ENCODE data around the gene AURKB.

DNA sequence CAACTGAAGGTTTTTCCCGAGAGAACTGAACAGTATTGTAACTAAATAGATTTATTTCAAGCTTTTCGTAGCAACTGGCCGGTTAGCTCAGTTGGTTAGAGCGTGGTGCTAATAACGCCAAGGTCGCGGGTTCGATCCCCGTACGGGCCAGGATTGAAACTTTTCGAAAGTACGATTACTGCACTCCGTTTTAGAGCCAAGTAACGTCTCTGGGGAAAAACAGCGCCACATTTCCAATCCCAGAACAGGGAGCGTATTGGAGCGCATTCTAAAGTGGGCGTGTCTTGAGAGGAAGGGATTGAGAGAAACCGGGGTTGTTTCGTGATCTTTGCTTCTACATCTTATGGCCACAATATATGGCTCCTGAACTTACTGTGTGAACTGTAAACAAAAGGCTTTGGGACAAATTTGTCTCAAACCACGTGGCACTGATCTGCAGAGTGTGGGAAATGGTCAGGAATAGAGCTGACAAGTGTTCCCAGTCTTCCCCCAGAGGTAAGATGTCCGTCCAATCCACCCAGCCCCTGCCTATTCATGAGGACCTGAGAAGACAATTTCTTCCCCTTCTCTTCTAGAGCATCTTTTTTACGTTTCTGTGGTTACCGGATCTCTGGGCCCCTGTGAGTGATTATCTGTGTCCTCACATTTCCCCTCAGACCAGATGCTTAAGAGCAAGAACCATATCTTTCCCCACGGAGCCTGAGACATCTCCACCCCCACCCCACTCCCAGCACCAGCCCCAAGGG is 22.7 kb downstream of the AURKB start:
- TF ChIP-seq, protein P1, sequence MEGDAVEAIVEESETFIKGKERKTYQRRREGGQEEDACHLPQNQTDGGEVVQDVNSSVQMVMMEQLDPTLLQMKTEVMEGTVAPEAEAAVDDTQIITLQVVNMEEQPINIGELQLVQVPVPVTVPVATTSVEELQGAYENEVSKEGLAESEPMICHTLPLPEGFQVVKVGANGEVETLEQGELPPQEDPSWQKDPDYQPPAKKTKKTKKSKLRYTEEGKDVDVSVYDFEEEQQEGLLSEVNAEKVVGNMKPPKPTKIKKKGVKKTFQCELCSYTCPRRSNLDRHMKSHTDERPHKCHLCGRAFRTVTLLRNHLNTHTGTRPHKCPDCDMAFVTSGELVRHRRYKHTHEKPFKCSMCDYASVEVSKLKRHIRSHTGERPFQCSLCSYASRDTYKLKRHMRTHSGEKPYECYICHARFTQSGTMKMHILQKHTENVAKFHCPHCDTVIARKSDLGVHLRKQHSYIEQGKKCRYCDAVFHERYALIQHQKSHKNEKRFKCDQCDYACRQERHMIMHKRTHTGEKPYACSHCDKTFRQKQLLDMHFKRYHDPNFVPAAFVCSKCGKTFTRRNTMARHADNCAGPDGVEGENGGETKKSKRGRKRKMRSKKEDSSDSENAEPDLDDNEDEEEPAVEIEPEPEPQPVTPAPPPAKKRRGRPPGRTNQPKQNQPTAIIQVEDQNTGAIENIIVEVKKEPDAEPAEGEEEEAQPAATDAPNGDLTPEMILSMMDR (IDR thresholded peaks at IDR 0.05), result no peak
- no peak for TF ChIP-seq POLR2A (IDR thresholded peaks at IDR 0.05)
